ENCODE measurements around the gene XYLT2.

Gene XYLT2

GRCh38 chr17:50348522-50349242 is 2.8 kb downstream of the XYLT2 start:
- H3K4me3 ChIP-seq (ENCODE audit: low read depth, low read length), result no peak overlapping the region

- H3K4me3 ChIP-seq (ENCODE audit: low read depth, low read length), result no peak overlapping the region
These were observed 3.3 kb downstream of the XYLT2 start for GRCh38 chr17:50349243-50349600.

GRCh38 chr17:50350733-50351132 is 4.8 kb downstream of the XYLT2 start:
- no peak overlapping the region for H3K4me3 ChIP-seq (ENCODE audit: low read depth, low read length)

GRCh38 chr17:50352072-50352692 is 6.3 kb downstream of the XYLT2 start:
- no peak overlapping the region for H3K4me3 ChIP-seq (ENCODE audit: low read depth, low read length)

GRCh38 chr17:50352693-50353599 is 7.0 kb downstream of the XYLT2 start:
- H3K4me3 ChIP-seq (ENCODE audit: low read depth, low read length), result no peak overlapping the region

- H3K4me3 ChIP-seq (ENCODE audit: low read depth, low read length), result no peak overlapping the region
These were observed 7.8 kb downstream of the XYLT2 start for GRCh38 chr17:50353600-50354195.

GRCh38 chr17:50354198-50354597 is 8.3 kb downstream of the XYLT2 start:
- no peak overlapping the region for H3K4me3 ChIP-seq (ENCODE audit: low read depth, low read length)

- no peak overlapping the region for H3K4me3 ChIP-seq (ENCODE audit: low read depth, low read length)
These were observed 8.8 kb downstream of the XYLT2 start for GRCh38 chr17:50354776-50355175.

GRCh38 chr17:50355336-50355700 is 9.4 kb downstream of the XYLT2 start:
- no peak overlapping the region for H3K4me3 ChIP-seq (ENCODE audit: low read depth, low read length)

GRCh38 chr17:50355701-50356341 is 9.9 kb downstream of the XYLT2 start:
- no peak overlapping the region for H3K4me3 ChIP-seq (ENCODE audit: low read depth, low read length)

- no peak overlapping the region for H3K4me3 ChIP-seq (ENCODE audit: low read depth, low read length)
These were observed 10.5 kb downstream of the XYLT2 start for GRCh38 chr17:50356418-50356817.

- no peak overlapping the region for H3K4me3 ChIP-seq (ENCODE audit: low read depth, low read length)
These were observed 11.1 kb downstream of the XYLT2 start for GRCh38 chr17:50356892-50357510.

GRCh38 chr17:50358177-50358576 is 12.3 kb downstream of the XYLT2 start:
- no peak overlapping the region for H3K4me3 ChIP-seq (ENCODE audit: low read depth, low read length)

GRCh38 chr17:50359005-50359699 is 13.2 kb downstream of the XYLT2 start:
- no peak overlapping the region for H3K4me3 ChIP-seq (ENCODE audit: low read depth, low read length)

- H3K4me3 ChIP-seq (ENCODE audit: low read depth, low read length), result no peak overlapping the region
These were observed 14.1 kb downstream of the XYLT2 start for GRCh38 chr17:50359998-50360461.

- H3K4me3 ChIP-seq (ENCODE audit: low read depth, low read length), result no peak overlapping the region
These were observed 14.7 kb downstream of the XYLT2 start for GRCh38 chr17:50360486-50361115.

- no peak overlapping the region for H3K4me3 ChIP-seq (ENCODE audit: low read depth, low read length)
These were observed 15.9 kb downstream of the XYLT2 start for GRCh38 chr17:50361561-50362480.

GRCh38 chr17:50362661-50363060 is 16.7 kb downstream of the XYLT2 start:
- no peak overlapping the region for H3K4me3 ChIP-seq (ENCODE audit: low read depth, low read length)
